GM08714 (cell line): Measurements from ENCODE around the gene IKBKG.
"Not testable (repeated sequence)": the region's sequence is repeated elsewhere in the genome, so short reads cannot be mapped to it uniquely, and the experiment has no call there.

Experiments
- H3K4me3 ChIP-seq: fragments of 200-500 bp; sonication (Bioruptor generic); 2 replicates; pipeline ENCODE4 v1.5.1; 2014; ENCODE audit warnings: mild to moderate bottlenecking, low read length, inconsistent platforms
- ZNF274 ChIP-seq: IDR thresholded peaks from 2 replicates; pipeline ENCODE4 v1.6.1; 2012; ENCODE audit warnings: mild to moderate bottlenecking, low read depth, low read length

Gene IKBKG

DNA sequence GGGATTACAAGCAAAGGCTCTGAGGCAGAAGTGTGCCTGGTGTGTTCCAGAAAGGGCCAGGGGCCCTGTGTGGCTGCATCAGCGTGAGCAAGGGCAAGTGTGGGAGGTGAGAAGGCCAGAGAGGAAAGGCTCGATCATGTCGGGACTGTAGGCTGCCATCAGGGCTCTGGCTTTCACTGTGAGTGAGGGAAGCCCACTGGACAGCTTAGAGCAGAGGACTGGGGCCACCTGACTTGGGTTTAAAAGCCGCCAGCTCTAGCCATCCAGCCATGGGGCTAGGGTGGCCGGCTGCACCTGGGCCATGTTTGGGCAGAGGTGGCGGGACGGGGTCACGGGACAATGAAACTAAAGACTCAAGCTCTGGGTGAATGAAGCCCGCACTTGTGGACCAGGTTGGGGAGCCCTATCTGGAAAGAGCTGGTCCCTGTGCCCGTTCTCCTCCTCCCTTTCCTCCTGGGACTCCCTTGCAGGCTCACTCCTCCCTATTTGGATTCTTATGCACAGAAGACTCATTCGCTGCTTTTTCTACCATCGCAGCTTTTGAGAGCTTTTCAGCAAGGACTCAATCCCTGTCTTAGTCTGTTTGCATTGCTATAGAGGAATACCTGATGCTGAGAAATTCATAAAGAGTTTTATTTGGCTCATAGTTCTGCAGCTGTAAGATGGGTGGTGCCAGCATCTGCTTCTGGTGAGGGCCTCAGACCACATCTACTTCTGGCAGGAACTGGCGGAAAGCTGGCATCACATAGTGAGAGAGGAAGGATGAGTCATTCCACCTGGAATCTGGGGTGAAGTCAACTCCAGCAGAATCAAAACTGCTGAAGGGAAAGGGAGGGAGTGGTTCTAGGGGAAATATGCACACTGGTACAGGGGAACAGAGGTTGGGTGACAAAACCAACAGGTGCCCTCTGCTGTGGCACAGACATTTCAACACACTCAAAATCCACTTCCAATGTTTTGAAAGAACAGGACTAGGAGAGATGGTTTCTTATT, 56.3 kb downstream of the IKBKG start:
- no peak for TF ChIP-seq ZNF274
- H3K4me3 ChIP-seq = no peak overlapping the region

DNA sequence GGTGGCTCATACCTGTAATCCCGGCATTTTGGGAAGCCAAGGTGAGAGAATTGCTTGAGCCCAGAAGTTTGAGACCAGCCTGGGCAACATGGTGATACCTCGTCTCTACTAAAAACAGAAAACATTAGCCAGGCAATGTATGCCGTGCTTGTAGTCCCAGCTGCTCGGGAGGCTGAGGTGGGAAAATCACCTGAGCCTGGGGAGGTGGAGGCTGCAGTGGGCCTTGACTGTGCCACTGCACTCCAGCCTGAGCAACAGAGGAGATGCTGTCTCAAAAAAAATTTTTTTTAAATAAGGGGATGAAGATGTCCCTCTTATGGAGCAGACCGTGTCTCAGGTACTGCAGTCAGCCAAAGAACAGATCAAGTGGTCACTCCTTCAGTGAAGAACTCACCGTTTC, 58.1 kb downstream of the IKBKG start:
- TF ChIP-seq ZNF274 = no peak

DNA sequence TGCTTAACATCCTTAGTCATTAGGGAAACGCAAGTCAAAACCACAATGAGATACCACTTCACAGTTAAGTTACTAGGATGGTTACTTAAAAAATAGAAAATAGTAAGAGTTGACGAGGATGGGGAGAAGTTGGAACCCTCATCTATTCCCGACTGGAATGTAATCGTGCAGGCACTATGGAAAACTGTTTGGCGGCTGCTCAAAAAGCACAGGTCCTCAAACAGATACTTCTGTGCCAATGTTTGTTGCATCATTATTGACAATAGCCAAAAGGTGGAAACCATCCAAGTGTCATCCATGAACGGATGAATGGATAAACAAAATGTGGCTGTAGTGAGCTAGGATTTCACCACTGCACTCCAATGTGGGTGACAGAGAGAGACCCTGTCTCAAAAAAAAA, 60.0 kb downstream of the IKBKG start:
- H3K4me3 ChIP-seq = no peak overlapping the region

More for the DNA sequence above, 58.1 kb downstream of the IKBKG start:
- no peak overlapping the region for H3K4me3 ChIP-seq

DNA sequence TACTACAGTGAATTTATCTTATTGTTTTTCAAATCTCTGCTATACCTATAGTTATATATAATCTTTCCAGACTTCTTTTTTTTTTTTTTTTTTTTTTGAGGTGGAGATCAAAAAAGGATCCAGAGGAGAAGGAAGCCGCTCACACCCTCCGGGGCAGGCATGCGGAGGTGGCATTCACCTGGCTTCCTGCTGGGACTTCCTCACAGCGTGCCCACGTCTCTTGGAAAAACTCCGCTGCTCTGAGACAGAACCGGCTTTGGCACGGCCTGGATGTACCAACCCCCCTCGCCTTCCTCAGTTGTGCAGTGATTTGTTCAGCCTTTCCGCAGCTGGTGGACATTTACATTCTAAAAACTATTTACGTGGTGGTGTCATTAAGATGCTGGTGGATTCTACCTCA, 60.6 kb downstream of the IKBKG start:
- H3K4me3 ChIP-seq = not testable (repeated sequence)

More for the DNA sequence above, 60.0 kb downstream of the IKBKG start:
- TF ChIP-seq ZNF274 = no peak

DNA sequence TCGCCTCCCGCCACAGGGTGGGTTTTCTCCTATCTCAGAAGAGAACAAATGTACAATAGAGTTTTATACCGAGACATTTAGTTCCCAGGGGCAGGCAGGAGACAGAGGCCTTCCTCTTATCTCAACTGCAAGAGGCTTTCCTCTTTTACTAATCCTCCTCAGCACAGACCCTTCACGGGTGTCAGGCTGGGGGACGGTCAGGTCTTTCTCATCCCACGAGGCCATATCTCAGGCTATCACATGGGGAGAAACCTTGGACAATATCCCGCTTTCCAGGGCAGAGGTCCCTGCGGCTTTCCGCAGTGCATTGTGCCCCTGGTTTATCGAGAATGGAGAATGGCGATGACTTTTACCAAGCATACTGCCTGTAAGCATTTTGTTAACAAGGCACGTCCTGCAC, 61.4 kb downstream of the IKBKG start:
- H3K4me3 ChIP-seq = not testable (repeated sequence)

DNA sequence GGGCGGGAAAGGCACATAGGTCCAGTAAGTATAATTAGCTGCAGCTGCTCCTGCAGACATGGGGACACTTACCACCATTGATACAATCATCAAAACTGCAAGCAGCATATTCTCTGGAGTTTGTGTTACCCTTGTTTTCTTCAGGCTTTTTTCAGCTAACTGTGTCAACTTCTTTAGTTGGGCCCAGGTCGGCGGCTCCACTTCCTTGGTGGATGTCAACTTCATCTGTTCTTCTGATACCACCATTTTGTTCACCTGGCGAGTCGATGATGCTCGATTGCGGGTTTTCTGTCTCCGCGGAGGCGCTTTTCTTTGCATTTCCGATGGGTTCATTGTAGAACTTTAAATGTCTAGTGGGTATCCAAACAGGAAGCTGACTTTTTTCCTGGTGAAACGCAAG, 63.7 kb downstream of the IKBKG start:
- H3K4me3 ChIP-seq = not testable (repeated sequence)

DNA sequence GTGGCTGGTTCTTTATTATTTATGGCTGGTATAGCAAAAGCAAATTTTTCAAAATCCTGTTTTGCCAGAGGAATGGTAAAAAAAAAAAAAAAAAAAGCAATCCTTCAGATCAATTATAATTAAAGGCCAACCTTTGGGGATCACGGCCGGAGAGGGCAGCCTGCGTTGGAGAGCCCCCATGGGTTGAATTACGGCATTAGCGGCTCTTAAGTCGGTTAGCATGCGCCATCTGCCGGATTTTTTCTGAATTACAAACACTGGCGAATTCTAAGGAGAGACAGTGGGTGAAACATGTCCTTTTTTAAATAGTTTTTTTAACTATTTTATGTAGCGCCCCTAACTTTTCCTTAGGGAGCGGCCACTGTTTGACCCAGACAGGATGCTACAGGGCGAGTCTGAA, 66.2 kb downstream of the IKBKG start:
- H3K4me3 ChIP-seq = not testable (repeated sequence)
